HS-5 (cell line): ENCODE measurements around the gene NDUFV1.

Source experiments
- DNase-seq: peaks from one replicate; pipeline ENCODE4 v3.0.0-alpha.2; 2012; ENCODE audit warnings: low read depth

The NDUFV1 gene

DNA sequence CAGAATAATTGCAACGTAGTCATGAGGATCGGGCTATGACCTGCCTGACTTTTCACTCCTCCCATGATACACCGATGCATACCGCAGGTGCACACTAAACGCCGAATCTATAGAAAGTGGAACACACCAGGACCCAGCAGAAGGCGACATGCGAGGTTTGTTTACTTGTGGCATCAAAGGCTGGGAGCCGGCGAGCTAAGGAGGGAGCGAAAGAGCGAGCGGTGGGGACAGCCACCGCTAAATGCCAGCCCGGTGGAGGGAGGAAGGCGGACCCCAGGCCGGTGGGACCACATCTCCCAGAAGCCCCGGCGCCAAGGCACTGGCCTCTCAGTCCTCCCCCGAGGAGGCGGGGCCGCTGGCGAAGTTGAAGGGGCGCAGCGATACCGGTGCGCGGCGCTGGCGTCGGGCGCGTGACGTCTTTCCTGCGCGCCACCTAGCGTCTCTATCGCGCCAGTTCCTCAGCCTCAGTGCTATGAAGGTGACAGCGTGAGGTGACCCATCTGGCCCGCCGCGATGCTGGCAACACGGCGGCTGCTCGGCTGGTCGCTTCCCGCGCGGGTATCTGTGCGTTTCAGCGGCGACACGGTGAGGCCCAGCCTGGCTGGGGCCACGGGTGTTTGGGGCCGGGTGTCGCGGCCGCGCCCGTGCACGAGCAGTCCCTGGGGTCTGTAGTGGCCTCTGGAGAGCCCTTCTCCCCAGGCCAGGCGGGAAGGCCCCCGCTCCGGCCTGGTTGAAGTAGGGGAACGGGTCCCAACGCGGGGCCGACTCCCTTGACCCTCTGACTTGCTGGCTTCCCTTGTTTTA is at the start of gene NDUFV1:
Gene NDUFV1 (plus strand): TSS at position 445 of the 804 bp plus-strand sequence. CDS start 69 bp downstream, at position 514.
- peak; percentile 53 for DNase-seq

DNA sequence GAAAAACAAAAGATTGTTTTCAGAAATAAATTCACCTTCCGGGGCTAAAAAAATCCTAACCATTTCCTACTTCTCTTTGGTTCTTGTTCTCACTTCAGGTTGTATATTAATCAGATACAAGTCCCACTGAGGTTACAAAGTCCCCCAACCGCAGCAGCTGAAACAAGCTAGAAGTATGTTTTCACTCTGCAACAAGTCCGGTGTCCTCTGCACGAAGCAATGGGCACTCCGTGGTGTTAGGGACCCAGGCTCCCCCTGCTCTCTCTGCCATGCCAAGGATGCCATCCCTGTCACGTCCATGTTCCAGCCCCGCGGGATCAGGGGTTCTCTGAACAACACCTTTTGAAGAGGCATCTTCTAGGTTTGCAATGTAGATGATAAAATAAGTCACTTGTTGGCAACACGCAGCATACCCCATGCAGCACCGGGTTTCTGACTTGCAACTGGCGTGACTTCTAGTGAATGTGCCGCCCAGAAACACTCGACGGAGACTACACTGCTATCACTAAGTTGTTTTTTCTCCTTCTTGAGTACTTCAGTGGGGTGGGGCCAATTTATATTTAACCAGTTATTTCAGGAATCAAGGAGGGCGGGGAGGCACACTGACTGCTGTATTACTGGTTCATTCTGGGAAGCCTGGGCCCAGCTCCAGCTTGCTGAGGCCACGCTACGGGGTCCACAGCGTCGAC is 48.5 kb upstream of the NDUFV1 start:
- DNase-seq: no peak

DNA sequence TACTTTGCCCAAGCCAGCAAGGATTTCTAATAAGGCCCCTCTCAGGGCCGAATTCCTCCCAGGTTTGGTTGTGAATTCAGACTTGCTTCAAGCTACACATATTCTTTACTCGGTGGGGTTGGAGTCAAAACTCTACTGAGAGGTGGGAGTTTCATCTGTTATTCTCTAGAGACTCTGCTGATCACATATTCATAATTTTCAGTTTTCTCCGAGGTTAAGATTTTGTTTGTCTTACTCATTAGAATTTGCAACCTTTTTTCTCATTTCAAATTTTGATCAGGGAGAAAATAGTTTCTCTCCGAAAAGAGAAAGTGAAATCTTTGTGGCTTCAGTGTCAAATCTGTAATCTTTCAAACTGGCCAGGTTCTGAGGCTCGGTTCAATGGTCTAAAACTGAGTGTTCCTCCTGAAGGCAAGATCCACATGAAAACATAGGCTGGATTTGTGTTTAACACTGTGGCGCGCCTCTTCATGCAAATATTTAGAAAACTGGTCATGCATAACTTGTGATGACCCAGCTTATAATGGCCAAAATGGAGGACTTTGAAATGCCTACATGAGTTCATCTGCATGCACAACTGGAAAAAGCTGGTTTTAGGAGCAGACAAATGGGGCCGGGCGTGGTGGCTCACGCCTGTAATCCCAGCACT is 44.6 kb upstream of the NDUFV1 start:
- no peak for DNase-seq

DNA sequence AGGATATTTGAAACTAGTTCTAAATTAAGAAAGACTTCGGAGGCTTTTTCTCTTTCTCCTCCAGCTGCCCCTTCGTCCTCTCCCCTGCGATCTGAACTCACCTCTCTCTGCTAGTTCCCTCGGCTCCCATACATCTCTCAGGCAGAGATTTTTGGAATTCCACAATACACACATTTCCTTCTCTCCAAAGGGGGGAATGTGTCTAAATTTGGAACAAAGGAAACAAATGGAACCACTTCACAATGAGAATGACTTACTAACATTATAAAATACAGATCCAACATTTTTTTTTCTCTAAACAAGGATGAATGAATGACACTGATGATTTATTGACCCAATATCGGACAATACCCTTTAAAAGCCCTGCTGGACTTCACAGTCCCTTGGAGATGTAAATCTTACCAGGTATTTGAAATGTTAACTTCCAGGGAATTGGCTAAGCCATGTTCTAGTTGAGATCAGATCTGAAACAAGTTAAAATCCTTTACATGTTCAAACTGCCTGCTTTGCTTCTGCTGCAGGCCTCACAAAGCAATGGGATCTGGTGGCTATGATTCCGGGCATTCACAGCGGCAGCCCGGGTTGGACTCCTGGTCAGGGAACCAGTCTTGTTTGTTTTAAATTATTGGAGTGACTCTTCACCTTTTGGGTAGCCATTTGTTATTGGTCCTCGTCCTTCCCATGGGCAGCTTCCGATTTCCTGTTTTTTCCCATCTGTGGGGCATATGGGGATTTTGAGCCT is 43.6 kb upstream of the NDUFV1 start:
- no peak for DNase-seq

DNA sequence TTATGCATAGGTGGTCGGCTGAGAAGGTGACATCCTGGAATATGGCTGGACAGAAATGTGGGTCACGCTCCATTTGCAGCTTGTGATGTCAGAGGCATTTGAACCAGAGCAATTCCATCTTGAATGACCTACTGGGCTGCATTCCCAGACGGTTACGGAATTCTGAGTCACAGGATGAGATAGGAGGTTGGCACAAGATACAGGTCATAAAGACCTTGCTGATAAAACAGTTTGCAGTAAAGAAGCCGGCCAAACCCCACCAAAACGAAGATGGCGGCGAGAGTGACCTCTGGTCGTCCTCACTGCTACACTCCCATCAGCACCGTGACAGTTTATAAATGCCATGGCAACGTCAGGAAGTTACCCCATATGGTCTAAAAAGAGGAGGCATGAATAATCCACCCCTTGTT is 43.0 kb upstream of the NDUFV1 start:
- peak; percentile 77 for DNase-seq

DNA sequence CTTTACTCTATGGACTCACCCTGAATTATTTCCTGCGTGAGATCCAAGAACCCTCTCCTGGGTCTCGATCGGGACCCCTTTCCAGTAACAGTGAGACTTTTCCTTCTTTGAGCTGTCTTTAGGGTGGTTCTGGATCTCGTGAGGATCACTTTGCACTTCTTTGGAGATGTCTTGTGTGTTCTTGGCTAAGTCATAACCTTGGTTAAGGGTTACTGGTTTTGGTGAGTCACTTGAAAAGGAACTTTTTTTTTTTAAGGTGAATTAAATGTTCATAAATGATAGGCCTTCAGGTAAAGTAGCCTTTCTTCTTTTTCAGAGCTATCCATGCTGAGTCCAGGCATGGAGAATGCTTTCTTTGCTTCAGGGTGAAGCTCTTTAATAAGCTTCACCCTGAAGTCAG is 42.5 kb upstream of the NDUFV1 start:
- DNase-seq: no peak

DNA sequence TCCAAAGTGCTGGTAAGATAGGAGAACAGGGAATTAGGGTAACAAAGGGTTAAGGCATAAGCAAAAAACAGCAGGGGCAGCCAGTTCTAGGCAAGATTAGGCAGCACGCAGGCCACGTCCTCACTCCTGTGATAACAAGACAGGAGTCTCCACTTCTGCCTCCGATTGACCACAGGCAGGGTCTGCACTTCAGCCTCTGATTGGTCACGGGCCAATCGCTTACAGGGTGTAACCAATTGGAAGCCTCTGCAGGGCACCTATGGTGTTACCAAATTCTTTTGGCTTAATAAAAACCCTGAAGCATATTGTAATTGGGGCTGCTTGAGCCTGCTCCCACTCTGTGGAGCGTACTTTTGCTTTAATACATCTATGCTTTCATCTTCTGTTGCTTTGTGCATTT is 35.3 kb upstream of the NDUFV1 start:
- no peak for DNase-seq

DNA sequence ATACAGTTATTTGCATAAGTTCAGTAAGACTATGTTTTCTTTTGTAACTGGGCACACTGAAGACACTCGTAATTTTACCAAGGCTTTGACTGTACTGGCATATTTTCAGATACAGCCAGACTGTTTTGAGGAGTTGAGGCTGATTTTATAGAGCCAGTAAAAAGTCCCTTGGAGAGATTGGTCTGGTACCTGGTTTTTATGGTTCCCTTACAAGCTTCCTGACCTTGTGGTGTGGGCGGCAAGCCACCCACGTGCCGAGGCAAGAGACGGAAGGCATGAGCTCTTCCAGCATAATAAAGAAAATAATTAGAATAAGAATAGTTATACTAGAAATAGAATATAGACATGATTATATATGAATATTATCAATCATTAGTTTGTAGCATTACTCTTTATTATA is 34.4 kb upstream of the NDUFV1 start:
- no peak for DNase-seq

DNA sequence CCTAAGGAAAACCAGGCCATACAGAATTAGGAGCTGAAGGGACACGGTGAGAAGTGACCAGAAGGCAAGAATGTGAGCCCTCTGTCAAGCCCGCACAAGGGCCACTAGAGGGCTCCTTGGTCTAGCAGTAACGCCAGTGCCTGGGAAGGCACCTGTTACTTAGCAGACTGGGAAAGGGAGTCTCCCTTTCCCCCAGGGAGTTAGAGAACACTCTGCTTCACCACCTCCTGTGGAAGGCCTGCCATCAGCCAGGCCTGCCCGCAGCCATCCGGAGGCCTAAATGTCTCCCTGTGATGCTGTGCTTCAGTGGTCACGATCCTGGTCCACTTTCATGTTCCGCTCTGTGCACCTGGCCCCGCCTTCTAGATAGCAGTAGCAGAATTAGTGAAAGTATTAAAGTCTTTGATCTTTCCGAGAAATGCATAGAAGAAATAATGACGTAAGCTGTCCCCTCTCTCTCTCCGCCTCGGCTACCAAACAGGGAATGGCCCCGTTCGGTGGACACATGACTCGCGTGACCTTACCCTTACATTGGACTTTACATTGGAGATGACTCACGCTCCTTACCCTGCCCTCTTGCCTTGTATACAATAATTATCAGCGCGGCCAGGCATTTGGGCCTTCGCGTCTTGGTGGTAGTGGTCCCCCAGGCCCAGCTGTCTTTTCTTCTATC is 33.9 kb upstream of the NDUFV1 start:
- no peak for DNase-seq

DNA sequence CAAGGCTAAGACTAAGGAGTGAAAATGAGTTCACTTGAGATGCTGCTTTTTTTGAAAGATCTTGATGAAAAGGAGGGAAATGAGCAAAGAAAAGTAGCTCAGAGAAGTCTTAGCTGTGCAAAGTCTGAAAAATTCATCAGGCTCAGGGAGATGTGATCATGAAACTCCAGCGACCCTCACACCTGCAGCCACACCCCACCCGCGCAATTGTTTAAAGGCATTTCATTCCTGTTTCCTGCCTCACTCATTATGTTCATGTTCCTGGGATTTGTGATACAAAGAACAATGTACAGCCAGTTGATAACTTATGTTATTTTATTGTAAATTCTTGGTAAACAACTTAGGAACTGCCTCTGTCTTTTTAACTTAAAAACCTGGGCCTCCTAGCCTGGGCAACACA is 31.8 kb upstream of the NDUFV1 start:
- no peak for DNase-seq

DNA sequence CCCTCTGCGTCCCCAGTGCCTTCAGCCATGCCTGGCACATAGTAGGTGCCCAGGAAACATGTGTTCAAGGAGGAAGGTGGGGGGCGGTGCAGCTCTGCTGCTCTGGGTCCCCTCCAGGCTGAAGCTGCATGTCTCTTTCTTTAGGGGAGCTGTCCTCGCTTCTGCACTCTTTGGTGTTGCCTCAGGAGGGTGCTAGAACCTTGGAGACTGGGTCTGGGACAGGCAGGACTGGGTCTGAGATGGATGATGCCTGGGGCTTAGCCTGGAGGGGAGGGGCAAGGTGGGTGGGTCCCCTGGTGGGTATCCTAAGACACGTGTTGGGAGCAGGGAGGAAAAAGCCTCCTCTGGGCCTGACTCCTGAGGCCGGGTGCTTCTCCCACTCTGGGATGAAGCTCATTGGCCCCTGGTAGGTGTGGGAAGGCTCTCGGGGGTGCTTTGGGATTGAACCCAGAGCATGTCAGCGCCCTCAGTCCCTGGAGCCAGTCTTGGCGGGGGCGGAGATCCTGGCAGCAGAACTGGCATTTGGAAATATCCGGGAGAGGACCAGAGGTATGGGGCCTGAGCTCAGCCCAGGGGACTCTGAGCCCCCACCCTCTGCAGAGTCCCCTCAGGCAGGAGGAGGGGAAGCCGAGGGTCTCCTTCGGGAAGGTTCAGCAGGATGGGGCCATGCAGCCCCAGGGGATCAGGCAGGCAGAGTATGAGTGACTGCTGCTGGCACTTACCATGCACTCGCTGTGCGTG is 29.8 kb upstream of the NDUFV1 start:
- DNase-seq: no peak

DNA sequence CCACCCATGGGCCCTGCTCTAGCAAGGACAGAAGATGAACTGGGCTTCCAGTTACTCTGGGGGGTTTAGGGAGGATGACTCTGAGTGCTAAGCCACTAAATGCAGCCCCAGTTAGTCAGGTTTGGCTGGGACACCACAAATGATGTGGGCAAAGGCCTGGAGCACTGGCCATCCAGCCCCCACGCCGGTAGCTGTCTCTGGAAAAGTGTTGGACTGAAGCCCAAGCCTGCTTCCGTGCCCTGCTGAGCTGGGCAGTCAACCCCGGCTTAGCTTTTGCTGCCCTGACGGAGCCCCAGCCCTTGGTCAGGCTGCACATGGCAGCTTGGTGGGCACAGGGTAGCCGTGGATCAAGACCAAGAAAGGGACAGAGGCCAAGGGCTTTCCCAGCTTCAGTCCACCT is 28.8 kb upstream of the NDUFV1 start:
- no peak for DNase-seq

DNA sequence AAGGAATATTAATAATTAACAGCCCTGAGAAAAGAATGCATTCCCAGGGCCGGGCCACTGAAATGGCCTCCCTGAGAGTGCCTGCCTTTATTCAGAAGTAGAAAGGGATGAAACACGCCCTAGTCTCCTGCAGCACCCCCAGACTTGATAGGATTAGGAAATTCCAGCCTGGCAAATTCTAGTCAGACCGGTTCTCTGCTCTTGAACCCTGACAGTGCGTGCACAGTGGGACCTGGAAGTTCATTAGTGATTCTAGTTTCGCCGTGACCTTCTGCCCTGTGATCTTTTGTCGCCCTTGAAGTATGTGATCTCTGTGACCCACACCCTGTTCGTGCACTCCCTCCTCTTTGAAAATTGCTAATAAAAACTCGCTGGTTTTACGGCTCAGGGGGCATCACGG is 25.3 kb upstream of the NDUFV1 start:
- DNase-seq: no peak

DNA sequence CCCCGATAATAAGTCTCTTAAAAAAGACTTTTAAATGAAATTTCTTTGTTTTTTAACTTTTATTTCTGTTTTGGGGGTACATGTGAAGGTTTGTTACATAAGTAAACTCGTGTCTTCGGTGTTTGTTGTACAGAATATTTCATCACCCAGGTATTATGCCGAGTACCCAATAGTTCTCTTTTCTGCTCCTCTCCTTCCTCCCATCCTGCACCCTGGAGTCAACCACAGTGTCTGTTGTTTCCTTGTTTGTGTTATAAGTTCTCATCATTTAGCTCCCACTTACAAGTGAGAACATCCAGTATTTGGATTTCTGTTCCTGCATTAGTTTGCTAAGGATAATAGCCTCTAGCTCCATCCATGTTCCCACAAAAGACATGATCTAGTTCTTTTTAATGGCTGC is 24.7 kb upstream of the NDUFV1 start:
- no peak for DNase-seq

DNA sequence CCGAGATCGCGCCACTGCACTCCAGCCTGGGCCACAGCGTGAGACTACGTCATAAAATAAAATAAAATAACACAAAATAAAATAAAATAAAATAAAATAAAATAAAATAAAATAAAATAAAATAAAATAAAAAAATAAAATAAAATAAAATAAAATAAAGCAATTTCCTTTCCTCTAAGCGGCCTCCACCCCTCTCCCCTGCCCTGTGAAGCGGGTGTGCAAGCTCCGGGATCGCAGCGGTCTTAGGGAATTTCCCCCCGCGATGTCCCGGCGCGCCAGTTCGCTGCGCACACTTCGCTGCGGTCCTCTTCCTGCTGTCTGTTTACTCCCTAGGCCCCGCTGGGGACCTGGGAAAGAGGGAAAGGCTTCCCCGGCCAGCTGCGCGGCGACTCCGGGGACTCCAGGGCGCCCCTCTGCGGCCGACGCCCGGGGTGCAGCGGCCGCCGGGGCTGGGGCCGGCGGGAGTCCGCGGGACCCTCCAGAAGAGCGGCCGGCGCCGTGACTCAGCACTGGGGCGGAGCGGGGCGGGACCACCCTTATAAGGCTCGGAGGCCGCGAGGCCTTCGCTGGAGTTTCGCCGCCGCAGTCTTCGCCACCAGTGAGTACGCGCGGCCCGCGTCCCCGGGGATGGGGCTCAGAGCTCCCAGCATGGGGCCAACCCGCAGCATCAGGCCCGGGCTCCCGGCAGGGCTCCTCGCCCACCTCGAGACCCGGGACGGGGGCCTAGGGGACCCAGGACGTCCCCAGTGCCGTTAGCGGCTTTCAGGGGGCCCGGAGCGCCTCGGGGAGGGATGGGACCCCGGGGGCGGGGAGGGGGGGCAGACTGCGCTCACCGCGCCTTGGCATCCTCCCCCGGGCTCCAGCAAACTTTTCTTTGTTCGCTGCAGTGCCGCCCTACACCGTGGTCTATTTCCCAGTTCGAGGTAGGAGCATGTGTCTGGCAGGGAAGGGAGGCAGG is 23.2 kb upstream of the NDUFV1 start, which contains the start of gene GSTP1:
Gene GSTP1 (plus strand): TSS at position 566 of the 958 bp plus-strand sequence. CDS start 32 bp downstream, at position 598.
- DNase-seq: peak; percentile 66

DNA sequence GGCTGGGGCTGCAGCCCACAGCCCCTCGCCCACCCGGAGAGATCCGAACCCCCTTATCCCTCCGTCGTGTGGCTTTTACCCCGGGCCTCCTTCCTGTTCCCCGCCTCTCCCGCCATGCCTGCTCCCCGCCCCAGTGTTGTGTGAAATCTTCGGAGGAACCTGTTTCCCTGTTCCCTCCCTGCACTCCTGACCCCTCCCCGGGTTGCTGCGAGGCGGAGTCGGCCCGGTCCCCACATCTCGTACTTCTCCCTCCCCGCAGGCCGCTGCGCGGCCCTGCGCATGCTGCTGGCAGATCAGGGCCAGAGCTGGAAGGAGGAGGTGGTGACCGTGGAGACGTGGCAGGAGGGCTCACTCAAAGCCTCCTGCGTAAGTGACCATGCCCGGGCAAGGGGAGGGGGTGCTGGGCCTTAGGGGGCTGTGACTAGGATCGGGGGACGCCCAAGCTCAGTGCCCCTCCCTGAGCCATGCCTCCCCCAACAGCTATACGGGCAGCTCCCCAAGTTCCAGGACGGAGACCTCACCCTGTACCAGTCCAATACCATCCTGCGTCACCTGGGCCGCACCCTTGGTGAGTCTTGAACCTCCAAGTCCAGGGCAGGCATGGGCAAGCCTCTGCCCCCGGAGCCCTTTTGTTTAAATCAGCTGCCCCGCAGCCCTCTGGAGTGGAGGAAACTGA is 22.4 kb upstream of the NDUFV1 start:
- no peak for DNase-seq

DNA sequence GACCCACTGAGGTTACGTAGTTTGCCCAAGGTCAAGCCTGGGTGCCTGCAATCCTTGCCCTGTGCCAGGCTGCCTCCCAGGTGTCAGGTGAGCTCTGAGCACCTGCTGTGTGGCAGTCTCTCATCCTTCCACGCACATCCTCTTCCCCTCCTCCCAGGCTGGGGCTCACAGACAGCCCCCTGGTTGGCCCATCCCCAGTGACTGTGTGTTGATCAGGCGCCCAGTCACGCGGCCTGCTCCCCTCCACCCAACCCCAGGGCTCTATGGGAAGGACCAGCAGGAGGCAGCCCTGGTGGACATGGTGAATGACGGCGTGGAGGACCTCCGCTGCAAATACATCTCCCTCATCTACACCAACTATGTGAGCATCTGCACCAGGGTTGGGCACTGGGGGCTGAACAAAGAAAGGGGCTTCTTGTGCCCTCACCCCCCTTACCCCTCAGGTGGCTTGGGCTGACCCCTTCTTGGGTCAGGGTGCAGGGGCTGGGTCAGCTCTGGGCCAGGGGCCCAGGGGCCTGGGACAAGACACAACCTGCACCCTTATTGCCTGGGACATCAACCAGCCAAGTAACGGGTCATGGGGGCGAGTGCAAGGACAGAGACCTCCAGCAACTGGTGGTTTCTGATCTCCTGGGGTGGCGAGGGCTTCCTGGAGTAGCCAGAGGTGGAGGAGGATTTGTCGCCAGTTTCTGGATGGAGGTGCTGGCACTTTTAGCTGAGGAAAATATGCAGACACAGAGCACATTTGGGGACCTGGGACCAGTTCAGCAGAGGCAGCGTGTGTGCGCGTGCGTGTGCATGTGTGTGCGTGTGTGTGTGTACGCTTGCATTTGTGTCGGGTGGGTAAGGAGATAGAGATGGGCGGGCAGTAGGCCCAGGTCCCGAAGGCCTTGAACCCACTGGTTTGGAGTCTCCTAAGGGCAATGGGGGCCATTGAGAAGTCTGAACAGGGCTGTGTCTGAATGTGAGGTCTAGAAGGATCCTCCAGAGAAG is 21.6 kb upstream of the NDUFV1 start:
- no peak for DNase-seq

DNA sequence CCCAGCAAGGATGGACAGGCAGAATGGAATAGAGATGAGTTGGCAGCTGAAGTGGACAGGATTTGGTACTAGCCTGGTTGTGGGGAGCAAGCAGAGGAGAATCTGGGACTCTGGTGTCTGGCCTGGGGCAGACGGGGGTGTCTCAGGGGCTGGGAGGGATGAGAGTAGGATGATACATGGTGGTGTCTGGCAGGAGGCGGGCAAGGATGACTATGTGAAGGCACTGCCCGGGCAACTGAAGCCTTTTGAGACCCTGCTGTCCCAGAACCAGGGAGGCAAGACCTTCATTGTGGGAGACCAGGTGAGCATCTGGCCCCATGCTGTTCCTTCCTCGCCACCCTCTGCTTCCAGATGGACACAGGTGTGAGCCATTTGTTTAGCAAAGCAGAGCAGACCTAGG is 20.8 kb upstream of the NDUFV1 start:
- no peak for DNase-seq
